Stimulated activated CD8-positive, alpha-beta memory T cell treated with anti-CD3 and anti-CD28 coated beads, Interleukin-4, amount 100 ng/mL, for 4 hours (primary cell): ENCODE data around the gene JAK1.
"Not testable (repeated sequence)": the region's sequence is repeated elsewhere in the genome, so short reads cannot be mapped to it uniquely, and the experiment has no call there.

Experiments
- DNase-seq, 2 donors: peaks; one replicate each; pipeline ENCODE4 v3.0.0-alpha.2; 2020; ENCODE audit warnings: low read depth in 2 of 2, low spot score in 1 of 2

Gene JAK1

GRCh38 chr1:64922336-64922735 is 44.0 kb downstream of the JAK1 start:
- DNase-seq: no peak

GRCh38 chr1:64921771-64922170 is 44.6 kb downstream of the JAK1 start:
- DNase-seq: no peak

- no peak for DNase-seq
Observed at GRCh38 chr1:64920941-64921589, 45.3 kb downstream of the JAK1 start.

GRCh38 chr1:64919120-64919519 is 47.2 kb downstream of the JAK1 start:
- DNase-seq: not testable (repeated sequence)

GRCh38 chr1:64917907-64918306 is 48.4 kb downstream of the JAK1 start:
- no peak for DNase-seq

GRCh38 chr1:64917328-64917861 is 49.0 kb downstream of the JAK1 start:
- DNase-seq: no peak

GRCh38 chr1:64915381-64916274 is 50.7 kb downstream of the JAK1 start:
- DNase-seq: no peak

- no peak for DNase-seq
Observed at GRCh38 chr1:64913361-64914015, 52.9 kb downstream of the JAK1 start.

- no peak for DNase-seq
Observed at GRCh38 chr1:64912191-64912590, 54.2 kb downstream of the JAK1 start.

GRCh38 chr1:64911326-64911725 is 55.0 kb downstream of the JAK1 start:
- no peak for DNase-seq

GRCh38 chr1:64909031-64909430 is 57.3 kb downstream of the JAK1 start:
- DNase-seq: no peak

GRCh38 chr1:64908575-64908974 is 57.8 kb downstream of the JAK1 start:
- no peak for DNase-seq

- DNase-seq: no peak
Observed at GRCh38 chr1:64906447-64906846, 59.9 kb downstream of the JAK1 start.

- no peak for DNase-seq
Observed at GRCh38 chr1:64903593-64903992, 62.8 kb downstream of the JAK1 start.

GRCh38 chr1:64901663-64902062 is 64.7 kb downstream of the JAK1 start:
- DNase-seq: no peak

GRCh38 chr1:64900916-64901315 is 65.4 kb downstream of the JAK1 start:
- DNase-seq: no peak

- DNase-seq: no peak
Observed at GRCh38 chr1:64898107-64898861, 68.1 kb downstream of the JAK1 start.

- DNase-seq: no peak
Observed at GRCh38 chr1:64896551-64896950, 69.8 kb downstream of the JAK1 start.

GRCh38 chr1:64895500-64895899 is 70.8 kb downstream of the JAK1 start:
- no peak for DNase-seq

- no peak for DNase-seq
Observed at GRCh38 chr1:64894438-64895196, 71.7 kb downstream of the JAK1 start.
